ENCODE measurements around the gene CENPT.
"Not testable (repeated sequence)": the region's sequence is repeated elsewhere in the genome, so short reads cannot be mapped to it uniquely, and the experiment has no call there.

The CENPT gene

GRCh38 chr16:67844497-67844896, 3.0 kb downstream of the CENPT start:
- H3K4me3 ChIP-seq (ENCODE audit: control insufficient read depth, low read depth, low read length) = no peak overlapping the region
- DNase-seq (ENCODE audit: low read depth) = no peak

DNA sequence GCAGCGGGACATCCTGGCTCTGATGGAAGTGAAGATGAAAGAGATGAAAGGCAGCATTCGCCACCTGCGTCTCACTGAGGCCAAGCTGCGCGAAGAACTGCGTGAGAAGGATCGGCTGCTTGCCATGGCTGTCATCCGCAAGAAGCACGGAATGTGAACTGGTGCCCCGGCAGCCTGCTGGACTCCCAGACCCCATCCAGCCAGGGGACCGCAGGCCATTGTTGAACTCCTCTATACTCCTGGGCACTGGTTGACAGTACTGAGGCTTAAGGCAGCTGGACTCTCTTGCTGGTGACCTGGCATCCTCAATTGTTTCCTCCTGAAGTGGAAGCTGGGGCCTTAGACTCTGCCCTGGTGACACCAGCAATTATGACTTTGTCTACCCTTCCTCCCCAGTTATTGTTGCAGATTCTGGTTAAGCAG, 4.1 kb downstream of the CENPT start:
- peak overlapping the region; percentile 58 for H3K4me3 ChIP-seq (ENCODE audit: control insufficient read depth, low read depth, low read length)

More at GRCh38 chr16:67844497-67844896, 3.0 kb downstream of the CENPT start:
- TF ChIP-seq, protein P1, sequence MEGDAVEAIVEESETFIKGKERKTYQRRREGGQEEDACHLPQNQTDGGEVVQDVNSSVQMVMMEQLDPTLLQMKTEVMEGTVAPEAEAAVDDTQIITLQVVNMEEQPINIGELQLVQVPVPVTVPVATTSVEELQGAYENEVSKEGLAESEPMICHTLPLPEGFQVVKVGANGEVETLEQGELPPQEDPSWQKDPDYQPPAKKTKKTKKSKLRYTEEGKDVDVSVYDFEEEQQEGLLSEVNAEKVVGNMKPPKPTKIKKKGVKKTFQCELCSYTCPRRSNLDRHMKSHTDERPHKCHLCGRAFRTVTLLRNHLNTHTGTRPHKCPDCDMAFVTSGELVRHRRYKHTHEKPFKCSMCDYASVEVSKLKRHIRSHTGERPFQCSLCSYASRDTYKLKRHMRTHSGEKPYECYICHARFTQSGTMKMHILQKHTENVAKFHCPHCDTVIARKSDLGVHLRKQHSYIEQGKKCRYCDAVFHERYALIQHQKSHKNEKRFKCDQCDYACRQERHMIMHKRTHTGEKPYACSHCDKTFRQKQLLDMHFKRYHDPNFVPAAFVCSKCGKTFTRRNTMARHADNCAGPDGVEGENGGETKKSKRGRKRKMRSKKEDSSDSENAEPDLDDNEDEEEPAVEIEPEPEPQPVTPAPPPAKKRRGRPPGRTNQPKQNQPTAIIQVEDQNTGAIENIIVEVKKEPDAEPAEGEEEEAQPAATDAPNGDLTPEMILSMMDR (IDR thresholded peaks at IDR 0.05; ENCODE audit: control insufficient read depth, insufficient read depth, low read depth, low read length, missing control alignments) = no peak

DNA sequence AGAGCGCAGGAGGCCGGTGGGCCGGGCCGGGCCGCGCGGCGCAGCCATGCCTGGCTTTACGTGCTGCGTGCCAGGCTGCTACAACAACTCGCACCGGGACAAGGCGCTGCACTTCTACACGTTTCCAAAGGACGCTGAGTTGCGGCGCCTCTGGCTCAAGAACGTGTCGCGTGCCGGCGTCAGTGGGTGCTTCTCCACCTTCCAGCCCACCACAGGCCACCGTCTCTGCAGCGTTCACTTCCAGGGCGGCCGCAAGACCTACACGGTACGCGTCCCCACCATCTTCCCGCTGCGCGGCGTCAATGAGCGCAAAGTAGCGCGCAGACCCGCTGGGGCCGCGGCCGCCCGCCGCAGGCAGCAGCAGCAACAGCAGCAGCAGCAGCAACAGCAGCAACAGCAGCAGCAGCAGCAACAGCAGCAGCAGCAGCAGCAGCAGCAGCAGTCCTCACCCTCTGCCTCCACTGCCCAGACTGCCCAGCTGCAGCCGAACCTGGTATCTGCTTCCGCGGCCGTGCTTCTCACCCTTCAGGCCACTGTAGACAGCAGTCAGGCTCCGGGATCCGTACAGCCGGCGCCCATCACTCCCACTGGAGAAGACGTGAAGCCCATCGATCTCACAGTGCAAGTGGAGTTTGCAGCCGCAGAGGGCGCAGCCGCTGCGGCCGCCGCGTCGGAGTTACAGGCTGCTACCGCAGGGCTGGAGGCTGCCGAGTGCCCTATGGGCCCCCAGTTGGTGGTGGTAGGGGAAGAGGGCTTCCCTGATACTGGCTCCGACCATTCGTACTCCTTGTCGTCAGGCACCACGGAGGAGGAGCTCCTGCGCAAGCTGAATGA, 4.8 kb downstream of the CENPT start:
- TF ChIP-seq, protein P1 (IDR thresholded peaks at IDR 0.05; ENCODE audit: control insufficient read depth, insufficient read depth, low read depth, low read length, missing control alignments) = peak; percentile 33
- no peak for DNase-seq (ENCODE audit: low read depth)

More for the DNA sequence above, 4.1 kb downstream of the CENPT start:
- no peak for DNase-seq (ENCODE audit: low read depth)
- TF ChIP-seq, protein P1 (IDR thresholded peaks at IDR 0.05; ENCODE audit: control insufficient read depth, insufficient read depth, low read depth, low read length, missing control alignments) = no peak

GRCh38 chr16:67841816-67842508, 5.5 kb downstream of the CENPT start, which contains the start of gene THAP11:
THAP11 (plus strand) TSS chr16:67842320; CDS start chr16:67842555, 235 bp downstream.
- peak within 1 kb of the TSS; percentile 58 for H3K4me3 ChIP-seq (ENCODE audit: control insufficient read depth, low read depth, low read length)
- TF ChIP-seq, protein P1 (IDR thresholded peaks at IDR 0.05; ENCODE audit: control insufficient read depth, insufficient read depth, low read depth, low read length, missing control alignments) = peak; percentile 87
- DNase-seq (ENCODE audit: low read depth) = peak; percentile 68

More for the DNA sequence above, 4.8 kb downstream of the CENPT start:
- peak overlapping the region; percentile 58 for H3K4me3 ChIP-seq (ENCODE audit: control insufficient read depth, low read depth, low read length)

GRCh38 chr16:67841198-67841815, 6.2 kb downstream of the CENPT start:
- no peak for DNase-seq (ENCODE audit: low read depth)
- TF ChIP-seq, protein P1 (IDR thresholded peaks at IDR 0.05; ENCODE audit: control insufficient read depth, insufficient read depth, low read depth, low read length, missing control alignments) = no peak
- H3K4me3 ChIP-seq (ENCODE audit: control insufficient read depth, low read depth, low read length) = peak overlapping the region; percentile 58

GRCh38 chr16:67837811-67838210, 9.7 kb downstream of the CENPT start:
- H3K4me3 ChIP-seq (ENCODE audit: control insufficient read depth, low read depth, low read length) = no peak overlapping the region
- DNase-seq (ENCODE audit: low read depth) = no peak
- TF ChIP-seq, protein P1 (IDR thresholded peaks at IDR 0.05; ENCODE audit: control insufficient read depth, insufficient read depth, low read depth, low read length, missing control alignments) = no peak

GRCh38 chr16:67837190-67837589, 10.3 kb downstream of the CENPT start:
- H3K4me3 ChIP-seq (ENCODE audit: control insufficient read depth, low read depth, low read length); DNase-seq (ENCODE audit: low read depth): not testable (repeated sequence)

All from AG09309 (cell line).